HG03439 (cell line): ENCODE data around the gene NEO1.
"Not testable (repeated sequence)": the region's sequence is repeated elsewhere in the genome, so short reads cannot be mapped to it uniquely, and the experiment has no call there.

Source experiments
- ATAC-seq: cut with Tn5 transposase; IDR thresholded peaks from one replicate; pipeline ENCODE4 v1.9.1; 2021; ENCODE audit warnings: mild to moderate bottlenecking, moderate library complexity; ENCODE audit not compliant: unreplicated experiment

NEO1 gene

GRCh38 chr15:73139744-73140553, 87.7 kb downstream of the NEO1 start:
- ATAC-seq: no peak

- ATAC-seq: no peak
Measured at GRCh38 chr15:73141216-73141900, 89.1 kb downstream of the NEO1 start.

GRCh38 chr15:73142802-73143762, 90.8 kb downstream of the NEO1 start:
- no peak for ATAC-seq

GRCh38 chr15:73143763-73144155, 91.5 kb downstream of the NEO1 start:
- ATAC-seq: no peak

GRCh38 chr15:73146419-73146818, 94.2 kb downstream of the NEO1 start:
- no peak for ATAC-seq

- ATAC-seq: no peak
Measured at GRCh38 chr15:73150831-73151230, 98.6 kb downstream of the NEO1 start.

GRCh38 chr15:73153024-73153423, 100.8 kb downstream of the NEO1 start:
- ATAC-seq: no peak

GRCh38 chr15:73153447-73153846, 101.2 kb downstream of the NEO1 start:
- no peak for ATAC-seq

GRCh38 chr15:73156431-73157191, 104.3 kb downstream of the NEO1 start:
- no peak for ATAC-seq

GRCh38 chr15:73161546-73161945, 109.3 kb downstream of the NEO1 start:
- ATAC-seq: no peak

- no peak for ATAC-seq
Measured at GRCh38 chr15:73165435-73165834, 113.2 kb downstream of the NEO1 start.

GRCh38 chr15:73165844-73166243, 113.6 kb downstream of the NEO1 start:
- no peak for ATAC-seq

- not testable (repeated sequence) for ATAC-seq
Measured at GRCh38 chr15:73166711-73167110, 114.4 kb downstream of the NEO1 start.

GRCh38 chr15:73168487-73168886, 116.2 kb downstream of the NEO1 start:
- ATAC-seq: no peak

GRCh38 chr15:73171711-73172110, 119.4 kb downstream of the NEO1 start:
- no peak for ATAC-seq

- ATAC-seq: no peak
Measured at GRCh38 chr15:73172508-73172907, 120.2 kb downstream of the NEO1 start.

- ATAC-seq: no peak
Measured at GRCh38 chr15:73174171-73174570, 121.9 kb downstream of the NEO1 start.

- no peak for ATAC-seq
Measured at GRCh38 chr15:73175382-73175781, 123.1 kb downstream of the NEO1 start.

- ATAC-seq: no peak
Measured at GRCh38 chr15:73176598-73176997, 124.3 kb downstream of the NEO1 start.

GRCh38 chr15:73183071-73183470, 130.8 kb downstream of the NEO1 start:
- ATAC-seq: no peak
